UCSD-AML1 (cell line): ENCODE measurements around the gene PRAMEF13.
"Not testable (repeated sequence)": the region's sequence is repeated elsewhere in the genome, so short reads cannot be mapped to it uniquely, and the experiment has no call there.

Experiments
- DNase-seq: peaks from one replicate; lab custom pipeline; 2025; ENCODE audit not compliant: unreplicated experiment; lab: John Stamatoyannopoulos, UW

Gene PRAMEF13

GRCh38 chr1:13171548-13171947 lies 29.7 kb downstream of the PRAMEF13 start, which contains the start of gene PRAMEF9:
TSS of gene PRAMEF9 (plus strand) at chr1:13171848. CDS start at chr1:13175281, 3,433 bp downstream.
- DNase-seq: not testable (repeated sequence)

DNA sequence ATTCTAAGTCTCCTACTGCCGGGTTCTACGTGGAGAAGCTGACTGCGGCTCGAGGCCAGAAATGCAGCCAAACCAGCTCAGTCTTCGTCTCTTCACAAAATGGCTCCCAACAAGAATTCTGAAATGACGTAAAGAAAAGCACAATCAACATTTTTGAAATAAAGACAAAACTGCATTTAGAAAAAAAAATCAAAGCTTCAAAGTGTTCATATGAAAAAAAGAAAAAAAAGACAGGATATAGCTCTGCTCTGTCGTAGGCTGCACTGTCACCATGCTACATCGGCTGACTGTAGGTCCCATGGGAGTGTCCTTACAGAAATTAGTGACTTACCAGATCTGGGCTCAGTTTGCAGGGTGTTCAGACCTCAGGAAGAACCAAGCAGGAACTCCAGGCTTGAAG lies 35.7 kb downstream of the PRAMEF13 start, which contains the start of gene HNRNPCL4:
Gene HNRNPCL4 (minus strand): TSS at position 101 of the 400 bp plus-strand sequence. CDS start 164 bp downstream, outside the sequence.
- not testable (repeated sequence) for DNase-seq

GRCh38 chr1:13155909-13156308 lies 45.3 kb downstream of the PRAMEF13 start, which contains the start of gene PRAMEF26:
TSS of gene PRAMEF26 (minus strand) at chr1:13156009. CDS start at chr1:13153095, 2,914 bp downstream.
- DNase-seq: not testable (repeated sequence)
